Stimulated activated CD8-positive, alpha-beta memory T cell treated with anti-CD3 and anti-CD28 coated beads, Interleukin-15, amount 100 ng/mL, for 24 hours (primary cell): Measurements from ENCODE around the gene ZMIZ1.
A peak's percentile ranks its signal among the peaks of the same experiment; 100 is the strongest.

Experiments
- DNase-seq: peaks from one replicate; pipeline ENCODE4 v3.0.0-alpha.2; 2020; ENCODE audit warnings: low read depth

The ZMIZ1 gene

DNA sequence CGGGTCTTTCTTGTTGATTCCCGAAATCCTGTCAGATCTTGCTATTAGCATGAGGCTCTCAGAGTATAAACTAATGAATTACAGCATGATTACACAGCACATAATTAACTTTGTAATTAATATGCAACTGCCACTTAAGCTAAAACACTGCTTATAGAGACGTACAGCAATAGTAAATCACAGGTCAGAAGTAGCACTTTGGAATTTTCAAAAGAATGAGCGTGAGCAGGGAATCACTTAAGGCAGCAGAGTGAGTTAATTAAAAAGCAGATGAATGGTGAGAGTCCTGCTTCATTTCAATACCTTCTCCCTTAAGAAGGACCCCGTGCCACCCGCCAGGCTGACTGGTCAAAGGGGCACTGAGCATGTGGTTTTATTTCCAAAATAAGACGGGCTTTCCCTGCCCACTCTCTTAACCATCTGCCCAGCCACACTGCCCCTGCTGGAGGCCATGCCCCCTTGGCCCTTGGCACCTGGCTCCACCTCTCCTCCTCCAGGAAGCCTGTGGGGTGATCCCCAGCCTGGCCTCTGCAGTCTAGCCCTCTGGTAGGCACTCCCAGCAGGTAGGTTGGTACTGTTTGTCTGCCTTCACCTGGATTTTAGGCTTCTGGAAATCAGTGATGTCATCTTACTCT, 117.8 kb downstream of the ZMIZ1 start:
- no peak for DNase-seq

DNA sequence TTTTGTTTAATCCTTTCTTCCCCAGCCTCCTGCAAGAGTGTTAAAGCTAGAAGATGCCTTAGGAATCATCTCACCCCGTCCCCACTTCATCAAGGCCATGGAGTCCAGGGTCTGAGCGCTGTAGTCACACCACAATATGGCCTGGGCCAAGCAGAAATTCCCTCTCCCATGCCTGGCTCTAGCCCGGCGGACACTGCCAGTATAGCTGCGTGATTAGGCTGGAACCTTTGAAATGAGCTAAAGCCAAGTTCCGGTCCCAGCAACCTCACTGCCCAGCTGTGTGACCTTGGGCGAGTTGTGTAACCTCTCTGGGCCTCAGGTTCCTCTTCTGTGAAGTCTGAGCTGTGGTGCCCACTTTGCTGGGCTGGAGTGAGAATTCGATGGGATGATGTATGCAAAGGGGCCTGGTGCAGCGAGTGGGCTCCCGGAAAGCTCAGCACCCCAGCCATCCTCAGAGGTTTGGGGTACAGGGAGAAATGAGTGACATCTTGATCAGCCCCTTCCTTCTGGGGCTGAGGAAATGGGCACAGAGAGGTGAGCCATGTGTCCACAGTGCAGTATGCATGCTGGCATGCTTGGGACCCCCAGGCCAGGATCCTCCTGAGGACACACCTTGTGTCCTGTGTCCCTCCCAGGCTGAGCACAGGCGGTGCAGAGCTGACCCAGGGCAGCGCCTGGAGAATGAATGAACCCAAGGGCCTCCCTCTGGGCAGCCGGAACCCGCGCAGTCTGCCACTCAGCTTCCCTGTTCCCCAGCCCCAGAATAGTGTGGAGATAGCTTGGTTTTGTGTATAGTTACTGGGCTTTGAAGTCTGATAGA, 118.6 kb downstream of the ZMIZ1 start:
- DNase-seq, result no peak

DNA sequence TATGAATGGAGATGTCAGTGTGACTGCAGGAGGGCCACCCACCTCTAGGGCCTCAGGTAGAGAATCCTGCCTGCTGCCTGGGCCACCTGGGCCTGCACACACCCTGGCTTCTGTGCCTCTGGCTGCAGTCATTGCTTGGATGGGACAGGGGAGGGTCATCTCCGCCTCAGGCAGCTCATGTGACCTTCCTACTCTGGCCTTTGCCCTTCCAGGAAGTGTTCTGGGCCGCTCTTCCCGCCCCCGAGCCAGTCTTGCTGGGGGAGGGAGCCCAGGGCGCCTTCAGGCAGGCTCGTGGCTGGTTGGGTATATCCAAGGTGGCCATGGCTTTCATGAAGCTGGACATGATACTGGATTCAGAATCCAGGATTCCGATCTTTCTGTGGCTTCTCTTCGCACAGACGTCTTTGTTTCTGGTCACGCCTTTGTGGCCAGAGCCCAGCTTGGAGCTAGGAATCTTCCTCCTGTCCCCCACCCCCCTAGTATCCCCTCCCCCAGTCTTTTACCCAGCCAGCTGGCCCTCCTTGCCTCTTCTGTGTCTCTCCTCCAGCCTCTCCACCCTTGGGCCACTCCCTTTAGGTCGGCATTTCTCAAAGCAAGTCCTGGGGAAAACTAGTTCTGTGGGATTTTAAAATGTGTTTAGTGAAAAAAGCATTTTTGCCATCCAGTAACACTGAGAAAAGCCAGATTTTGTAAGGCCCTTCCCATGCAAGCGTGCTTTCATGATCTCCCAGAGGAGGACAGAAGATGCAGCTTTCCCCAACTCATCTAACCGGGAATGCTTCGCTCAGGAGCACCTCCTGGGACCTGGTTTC, 119.6 kb downstream of the ZMIZ1 start:
- DNase-seq, result no peak

DNA sequence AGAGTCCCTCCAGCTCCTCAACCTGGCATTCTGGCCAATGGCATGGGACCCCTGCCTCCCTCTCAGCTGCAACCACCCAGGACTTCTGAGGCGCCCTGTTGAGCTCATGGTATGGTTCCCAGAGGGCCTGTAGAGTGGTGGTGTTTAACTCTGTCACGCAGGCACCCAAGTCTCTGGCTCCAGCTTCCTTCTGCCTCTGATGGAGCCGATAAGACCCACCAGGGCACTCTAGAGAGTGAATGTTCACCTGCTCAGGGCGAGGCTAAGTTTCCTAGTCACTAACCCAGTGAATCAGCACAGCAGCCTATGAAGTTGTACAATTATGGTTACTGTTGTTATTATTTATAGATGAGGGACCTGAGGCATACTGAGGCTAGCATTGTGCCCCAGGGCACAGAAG, 120.4 kb downstream of the ZMIZ1 start:
- DNase-seq, result no peak

DNA sequence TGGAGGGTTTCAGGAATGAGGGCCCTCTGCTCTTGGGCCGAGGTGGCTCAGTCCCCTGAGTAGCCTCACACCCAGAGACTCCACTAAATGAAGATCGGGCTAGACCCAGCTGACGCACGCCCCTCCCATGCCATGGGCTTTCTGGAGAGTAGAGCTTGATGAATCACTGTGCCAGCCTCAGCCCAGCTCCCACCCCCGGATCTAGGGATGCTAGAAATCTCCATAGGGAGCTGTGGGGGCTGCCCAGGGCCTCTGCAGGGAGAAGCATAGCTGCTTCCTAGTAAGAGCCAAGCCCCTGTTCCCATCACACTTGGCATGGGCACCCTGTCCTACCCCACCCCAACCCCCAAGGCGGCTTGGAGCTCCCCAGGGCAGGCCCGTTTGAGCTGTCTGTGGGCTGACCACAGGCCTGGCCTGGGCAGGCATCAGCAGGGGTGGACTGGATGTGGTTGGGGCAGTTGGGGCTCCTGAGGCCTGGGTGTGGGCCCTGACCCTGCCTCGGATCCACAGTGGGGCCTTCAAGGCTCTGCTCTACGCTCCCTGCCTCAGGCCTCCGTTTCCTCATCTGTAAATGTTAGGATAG, 121.2 kb downstream of the ZMIZ1 start:
- no peak for DNase-seq

DNA sequence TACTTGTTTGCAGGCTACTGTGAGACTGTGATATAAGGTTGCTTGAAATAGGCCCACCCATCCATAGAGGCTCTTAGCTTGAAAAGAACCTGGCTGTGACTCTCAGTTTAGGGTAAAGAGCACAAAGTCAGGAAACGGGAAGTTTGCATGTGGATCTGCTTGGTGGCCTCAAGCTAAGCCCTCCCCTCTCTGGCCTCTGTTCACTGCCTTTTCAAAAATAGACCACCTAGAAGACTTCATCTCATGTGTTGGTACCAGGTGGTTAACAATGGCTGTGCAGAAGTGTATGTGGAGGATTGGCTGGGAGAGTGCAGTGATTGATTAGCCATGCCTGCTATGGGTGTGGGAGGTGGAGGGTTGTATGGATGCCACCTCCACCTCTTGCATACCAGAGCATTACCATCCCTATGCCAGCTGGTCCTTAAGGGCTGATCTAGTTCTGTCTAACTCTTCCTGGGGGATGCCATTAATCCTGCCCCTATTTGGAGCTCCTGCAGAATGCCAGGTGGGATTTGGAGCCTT, 122.0 kb downstream of the ZMIZ1 start:
- DNase-seq, result no peak

DNA sequence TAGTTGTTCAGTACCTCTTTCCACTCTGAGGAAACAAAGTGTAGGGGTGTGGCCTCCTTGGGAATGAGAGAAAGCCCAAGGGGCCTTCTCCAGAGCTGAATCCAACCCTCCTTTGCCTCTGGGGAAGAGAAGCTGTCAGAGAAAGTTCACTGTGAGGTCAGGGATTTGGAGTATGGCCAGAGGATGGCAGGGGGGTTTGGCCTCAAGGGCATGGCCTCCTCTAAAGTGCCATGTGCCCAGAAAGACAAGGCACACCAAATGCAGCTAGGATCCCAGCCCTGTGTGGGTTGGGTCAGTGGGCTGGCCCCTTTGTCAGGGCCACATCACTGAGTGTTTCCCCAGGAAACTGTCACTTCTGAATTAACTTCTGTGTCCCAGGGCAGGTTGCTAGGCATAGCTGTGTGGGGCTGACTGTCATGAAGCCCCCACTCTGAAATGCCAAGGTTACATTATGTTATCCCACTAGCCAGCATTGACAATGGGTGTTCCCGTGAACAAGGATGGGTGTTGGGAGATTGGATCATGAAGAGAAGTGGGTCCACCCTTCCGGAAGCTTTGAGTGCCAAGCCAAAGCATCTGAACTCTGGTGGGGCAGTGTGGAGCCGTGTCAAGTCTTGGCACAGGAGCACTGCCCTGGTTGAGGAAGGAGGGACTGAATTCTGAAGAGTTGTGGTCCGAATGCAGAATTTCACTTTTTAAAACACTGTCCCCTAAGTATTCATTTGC, 123.3 kb downstream of the ZMIZ1 start:
- DNase-seq, result no peak

DNA sequence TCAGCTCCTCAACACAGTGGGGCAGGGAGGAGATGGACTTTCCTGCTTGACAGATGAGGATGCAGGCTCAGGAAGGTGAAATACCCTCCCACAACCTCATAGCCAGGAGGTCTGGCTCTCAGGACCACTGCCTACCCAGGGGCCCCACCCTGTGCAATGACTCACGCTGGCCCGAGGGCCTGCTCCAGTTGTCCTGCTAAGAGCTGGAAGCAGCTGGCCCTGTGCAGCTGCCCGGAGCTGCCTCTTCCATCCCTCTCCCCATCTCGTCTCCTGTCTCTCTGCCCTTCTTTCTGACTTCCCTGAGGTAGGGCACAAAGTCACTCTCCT, 123.9 kb downstream of the ZMIZ1 start:
- no peak for DNase-seq

DNA sequence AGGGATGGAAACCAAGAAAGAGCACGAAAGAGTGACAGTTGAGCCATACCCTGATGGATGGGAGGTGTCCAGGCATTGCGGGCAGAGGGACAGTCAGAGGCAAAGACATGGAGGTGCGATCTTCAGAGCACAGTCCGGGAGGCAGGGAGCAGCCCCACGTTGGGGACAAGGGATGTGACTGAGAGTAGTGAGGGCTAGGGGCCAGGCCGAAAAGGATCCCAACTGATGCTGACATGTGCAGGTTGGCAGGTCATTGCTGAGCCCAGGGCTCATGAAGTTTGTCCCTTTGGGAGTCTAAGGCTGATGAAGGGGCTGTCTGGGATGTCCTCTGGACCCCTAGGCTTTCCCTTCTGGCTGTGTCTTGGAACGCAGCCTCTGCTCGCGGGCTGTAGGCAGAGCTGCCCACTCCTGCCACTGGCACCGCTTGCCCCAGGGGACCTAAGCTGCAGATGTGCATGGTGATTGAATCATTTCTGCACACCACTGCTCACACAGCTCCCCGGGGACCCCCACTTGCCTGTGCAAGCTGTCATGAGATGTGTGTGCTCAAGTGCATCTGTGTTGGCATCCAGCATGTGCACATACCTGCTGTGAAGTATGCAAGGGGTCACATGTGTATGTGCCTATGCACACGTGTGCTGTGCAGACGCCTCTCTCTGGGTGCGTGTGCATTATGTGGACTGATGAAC, 125.1 kb downstream of the ZMIZ1 start:
- DNase-seq, result no peak

DNA sequence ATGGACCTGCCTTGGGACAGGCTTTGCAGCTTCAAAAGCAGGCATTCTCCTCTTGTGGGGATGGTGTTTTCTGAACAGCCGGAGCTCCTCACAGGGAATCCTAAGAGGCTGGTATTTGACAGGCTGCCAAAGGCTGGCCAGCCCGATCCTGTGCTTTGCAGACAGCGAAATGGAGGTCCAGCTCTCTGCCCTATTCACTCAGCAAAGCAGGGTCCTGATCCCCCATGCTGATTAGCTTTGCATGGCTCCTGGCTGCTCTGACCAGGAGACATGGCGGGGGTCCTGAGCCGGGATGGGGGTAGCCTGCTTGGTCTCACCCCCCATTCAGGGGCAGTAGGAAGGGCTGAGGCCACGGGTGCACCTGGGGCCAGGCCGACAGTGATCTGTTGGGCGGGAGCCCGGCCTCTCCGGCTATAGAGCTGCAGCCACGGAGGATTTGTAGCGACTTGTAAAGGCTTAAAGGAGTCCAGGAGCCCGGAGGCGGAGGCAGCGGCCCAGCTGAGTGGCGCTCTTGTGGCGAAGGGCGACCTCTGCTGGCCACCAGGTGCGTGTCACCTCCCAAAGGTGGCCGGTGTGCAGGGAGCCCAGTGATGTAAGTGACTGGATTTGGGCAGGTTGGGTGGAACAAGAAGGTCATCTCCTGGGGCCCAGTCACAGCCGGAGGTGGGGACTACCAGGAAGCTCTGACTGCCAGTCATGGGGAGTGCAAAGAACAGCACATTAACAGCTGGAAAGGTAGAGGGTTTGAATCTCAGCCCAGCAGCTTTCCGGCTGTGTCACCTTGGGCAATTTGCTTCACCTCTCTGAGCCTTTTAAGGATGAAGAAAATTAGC, 126.5 kb downstream of the ZMIZ1 start:
- peak; percentile 58 for DNase-seq

DNA sequence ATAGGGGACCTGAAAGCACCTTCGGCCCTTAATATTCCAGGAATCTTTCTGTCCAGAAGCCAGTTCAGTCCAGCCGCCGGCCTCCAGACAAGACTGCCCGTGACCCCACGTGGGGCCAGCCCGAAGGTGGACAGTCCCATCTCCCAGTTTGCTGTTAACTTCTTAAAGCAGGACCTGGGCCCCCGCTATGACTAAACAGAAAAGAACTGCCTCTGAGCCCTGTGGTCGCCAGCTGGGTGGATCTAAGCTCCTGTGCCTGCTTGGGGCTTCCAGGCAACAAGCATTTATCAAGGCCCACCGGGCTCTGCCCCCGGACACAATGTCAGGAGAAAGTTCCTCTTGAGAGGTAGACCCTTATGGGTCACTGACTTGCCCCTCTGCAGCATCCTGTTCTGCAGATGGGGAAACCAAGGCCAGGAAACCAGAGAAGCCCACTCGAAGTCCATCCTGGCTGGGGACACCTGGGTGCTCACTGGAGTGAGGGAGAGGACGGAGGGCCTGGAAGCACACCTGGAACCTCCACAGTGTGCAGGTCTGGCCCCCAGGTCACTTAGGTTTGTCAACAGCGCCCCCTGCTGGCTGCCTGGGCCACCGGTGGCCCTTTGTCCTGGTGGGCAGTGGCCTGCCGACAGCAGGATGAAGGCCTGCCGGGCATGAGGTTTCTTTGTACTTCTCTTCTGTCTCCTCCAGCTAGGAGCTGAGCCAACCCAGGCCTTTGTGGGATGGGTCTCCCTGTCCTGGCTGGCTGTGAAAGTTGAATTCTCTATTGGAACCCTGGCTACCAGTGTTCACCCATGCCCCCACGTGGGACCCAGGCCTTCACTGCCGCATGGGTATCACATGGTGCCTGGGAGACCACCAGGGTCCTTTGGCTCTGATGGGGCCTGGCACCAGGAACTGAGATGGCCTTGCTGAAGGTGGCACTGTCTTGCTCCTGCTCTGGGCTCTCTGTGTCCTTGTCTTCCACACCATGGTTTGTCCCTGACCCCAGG, 128.0 kb downstream of the ZMIZ1 start:
- DNase-seq, result peak; percentile 74

DNA sequence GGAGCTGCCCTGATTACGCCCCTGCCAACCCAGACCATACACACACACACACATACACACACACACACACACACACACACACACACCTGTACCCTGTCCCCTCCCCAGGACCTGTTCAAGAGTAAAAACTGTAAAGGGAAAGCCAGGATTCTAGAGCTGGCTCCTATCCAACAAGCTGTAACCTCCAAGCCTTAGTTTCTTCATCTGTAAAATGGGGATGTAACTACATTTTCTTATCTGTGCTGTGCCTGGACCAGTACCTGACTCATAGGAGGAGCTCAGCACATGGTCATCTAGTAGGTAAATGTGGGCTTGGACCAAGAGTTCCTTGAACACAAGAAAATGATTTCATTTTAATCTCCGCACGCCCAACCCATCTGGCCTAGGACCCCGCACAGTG, 128.8 kb downstream of the ZMIZ1 start:
- no peak for DNase-seq

DNA sequence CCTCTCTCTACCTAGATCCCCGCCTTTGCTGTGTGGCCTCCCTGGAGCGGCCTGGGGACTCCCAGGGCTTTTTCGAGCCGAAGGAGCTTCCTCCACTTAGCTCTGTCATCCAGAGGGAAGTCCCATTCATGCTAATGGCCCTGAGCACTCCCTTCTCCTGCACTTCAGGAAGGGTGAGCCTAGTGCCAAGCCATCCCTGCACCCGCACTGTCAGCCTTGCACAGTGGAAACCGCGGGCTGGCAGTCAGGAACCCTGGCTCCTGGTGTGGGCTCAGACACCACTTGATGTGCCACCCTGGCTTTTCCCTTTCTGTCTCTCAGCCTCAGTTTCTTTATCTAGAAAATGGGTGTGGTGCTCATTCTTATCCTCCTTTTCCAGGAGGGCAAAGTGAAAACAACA, 131.6 kb downstream of the ZMIZ1 start:
- DNase-seq, result no peak

DNA sequence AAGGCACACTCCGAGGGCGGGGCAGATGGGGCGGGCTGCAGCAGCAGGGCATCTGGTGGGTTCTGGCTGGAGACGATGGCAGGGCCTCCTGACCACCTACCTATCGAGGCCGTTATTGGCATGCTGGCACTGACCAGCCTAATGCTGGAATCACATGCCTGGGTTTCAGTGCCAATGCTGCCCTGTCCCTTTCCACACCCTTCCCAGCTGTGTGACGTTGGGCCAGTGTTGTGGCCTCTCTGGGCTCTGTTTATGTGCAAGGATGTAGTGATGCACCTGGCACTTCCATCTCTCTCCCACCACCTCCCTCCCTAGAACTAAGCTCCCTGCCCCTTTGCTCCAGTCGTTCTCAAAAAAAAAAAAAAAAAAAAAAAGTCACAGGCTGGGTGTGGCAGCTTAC, 132.9 kb downstream of the ZMIZ1 start:
- DNase-seq, result no peak

DNA sequence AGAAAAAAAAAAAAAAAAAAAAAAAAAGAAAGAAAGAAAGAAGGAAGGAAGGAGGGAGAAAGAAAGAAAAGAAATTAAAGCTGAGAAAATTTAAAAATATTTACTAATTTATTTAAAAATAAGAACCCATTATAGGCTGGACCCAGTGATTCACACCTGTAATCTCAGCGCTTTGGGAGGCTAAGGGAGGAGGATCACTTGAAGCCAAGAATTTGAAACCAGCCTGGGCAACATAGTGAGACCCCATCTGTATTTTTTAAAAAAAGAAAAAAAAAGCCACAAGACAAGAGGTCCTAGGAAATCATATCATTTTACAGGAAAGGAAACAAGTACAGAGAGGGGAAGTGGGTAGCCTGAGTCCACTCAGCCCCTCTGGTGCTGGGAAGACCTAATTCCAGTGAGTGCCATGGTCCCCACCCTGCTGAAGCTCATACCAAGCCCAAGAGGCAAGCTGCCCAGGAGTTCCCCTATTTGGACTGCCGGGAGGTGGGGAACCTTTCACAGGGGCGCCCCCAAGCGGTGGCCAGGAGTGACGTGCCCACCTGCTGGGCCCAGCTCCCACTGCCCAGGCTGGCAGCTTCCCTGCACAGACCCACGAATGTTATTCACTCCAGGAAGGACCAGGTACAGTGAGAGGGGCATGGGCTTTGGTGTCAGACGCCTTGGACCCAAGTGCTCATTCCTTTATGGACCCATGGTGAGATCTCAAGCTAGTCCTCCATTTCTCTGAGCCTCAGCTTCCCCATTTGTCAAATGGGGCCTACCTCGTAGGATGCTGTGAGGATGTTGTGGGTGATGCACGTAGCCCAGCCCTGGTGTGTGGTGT, 133.6 kb downstream of the ZMIZ1 start:
- DNase-seq, result no peak

DNA sequence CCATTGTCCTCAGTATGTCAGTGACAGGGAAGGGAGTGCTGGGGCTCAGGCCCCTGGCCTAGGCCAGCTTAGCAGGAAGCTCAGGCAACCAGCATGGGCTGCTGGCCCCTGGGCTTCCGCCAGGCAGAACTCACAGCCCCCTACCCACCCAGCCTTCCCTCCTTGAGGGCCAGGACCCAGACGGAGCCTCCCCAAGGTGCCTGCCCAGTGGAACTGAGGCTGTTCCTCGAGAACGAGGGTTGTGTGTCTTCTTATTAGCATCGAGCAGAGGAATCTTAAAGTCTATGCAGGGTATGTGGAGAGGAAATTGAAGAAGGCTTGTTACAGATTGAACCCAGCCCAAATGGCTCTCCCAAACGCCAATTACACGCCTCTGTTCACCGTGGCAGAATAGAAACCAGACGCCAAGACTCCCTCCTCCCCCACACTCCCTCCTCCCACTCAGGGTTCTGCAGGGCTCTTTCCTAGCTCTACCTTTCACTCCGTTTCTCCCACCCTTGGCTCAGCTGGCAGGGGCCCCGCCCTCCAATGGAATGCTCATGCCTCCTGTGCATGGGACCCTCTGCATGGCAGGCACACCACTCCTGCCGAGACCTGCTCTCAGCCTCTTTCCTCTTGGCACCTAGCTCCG, 134.4 kb downstream of the ZMIZ1 start:
- no peak for DNase-seq

DNA sequence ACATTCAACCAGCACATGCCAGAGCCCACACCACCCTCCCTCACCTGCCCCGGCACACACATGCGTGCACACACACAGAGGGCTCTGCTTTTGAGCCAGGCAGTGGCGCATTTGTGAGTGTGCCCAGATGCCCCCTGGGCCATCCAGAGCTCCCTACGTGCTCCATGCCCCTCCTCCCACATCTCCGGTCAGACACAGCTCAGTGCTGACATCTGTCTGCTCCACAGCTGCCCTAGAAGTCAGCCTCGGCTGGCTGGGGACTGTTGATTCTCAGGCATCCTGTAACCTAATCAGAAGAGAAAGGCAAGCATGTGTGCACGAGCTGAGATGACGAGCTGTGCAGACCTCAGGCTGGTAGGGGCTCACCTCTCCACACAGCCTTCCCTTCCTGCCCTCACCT, 135.1 kb downstream of the ZMIZ1 start:
- DNase-seq, result no peak
